Parathyroid adenoma (tissue), 2 donors: ENCODE data around the gene NSF.
"Not testable (repeated sequence)": the region's sequence is repeated elsewhere in the genome, so short reads cannot be mapped to it uniquely, and the experiment has no call there.

Experiments
- H2AFZ ChIP-seq: fragments of 300-600 bp; sonication (generic); one replicate; pipeline ENCODE4 v1.7.0; 2017; ENCODE audit warnings: antibody characterized with exemption, mild to moderate bottlenecking
- H3K27ac ChIP-seq: fragments of 300-600 bp; sonication (generic); one replicate; pipeline ENCODE4 v1.7.0; 2017
- H3K27me3 ChIP-seq: fragments of 300-600 bp; sonication (generic); one replicate; pipeline ENCODE4 v1.7.0; 2017; ENCODE audit warnings: low read length; ENCODE audit not compliant: control insufficient read depth, insufficient read depth
- H3K36me3 ChIP-seq: fragments of 300-600 bp; sonication (generic); one replicate; pipeline ENCODE4 v1.7.0; 2017; ENCODE audit warnings: low read length; ENCODE audit not compliant: control insufficient read depth, insufficient read depth
- H3K4me1 ChIP-seq: fragments of 300-600 bp; sonication (generic); one replicate; pipeline ENCODE4 v1.7.0; 2017; ENCODE audit warnings: control low read depth
- H3K4me2 ChIP-seq: fragments of 300-600 bp; sonication (generic); one replicate; pipeline ENCODE4 v1.7.0; 2017; ENCODE audit warnings: low read length
- H3K4me3 ChIP-seq: fragments of 300-600 bp; sonication (generic); one replicate; pipeline ENCODE4 v1.7.0; 2017; ENCODE audit warnings: low read depth, low read length
- H3K79me2 ChIP-seq: fragments of 300-600 bp; sonication (generic); one replicate; pipeline ENCODE4 v1.7.0; 2017; ENCODE audit warnings: control low read depth
- H3K9ac ChIP-seq: fragments of 300-600 bp; sonication (generic); one replicate; pipeline ENCODE4 v1.7.0; 2017; ENCODE audit warnings: mild to moderate bottlenecking
- H3K9me3 ChIP-seq: fragments of 300-600 bp; sonication (generic); one replicate; pipeline ENCODE4 v1.7.0; 2017; ENCODE audit warnings: low read length; ENCODE audit not compliant: control insufficient read depth
- CTCF ChIP-seq: fragments of 300-600 bp; sonication (generic); IDR thresholded peaks from one replicate; pipeline ENCODE4 v1.7.0; 2017; ENCODE audit warnings: antibody characterized with exemption, mild to moderate bottlenecking
- donor health status: primary hyperparathyroidism.

Gene NSF

GRCh38 chr17:46753776-46754175, 163.3 kb downstream of the NSF start:
- H3K36me3 ChIP-seq = no peaks in the 10 kb centered on the region
- no peak overlapping the region for H3K4me2 ChIP-seq
- no peaks in the 10 kb centered on the region for H3K27me3 ChIP-seq
- peaks cover 3% of the 10 kb centered on the region for H3K4me1 ChIP-seq
- no peak overlapping the region for H3K27ac ChIP-seq
- TF ChIP-seq CTCF = no peak
- H3K9me3 ChIP-seq = no peaks in the 10 kb centered on the region
- H2AFZ ChIP-seq = no peak overlapping the region
- H3K4me3 ChIP-seq = no peak overlapping the region
- H3K79me2 ChIP-seq = no peaks in the 10 kb centered on the region
- H3K9ac ChIP-seq = no peak overlapping the region

- Histone ChIP-seq H3K4me2 (no peak overlapping the region), H3K9me3 (no peaks in the 10 kb centered on the region), H3K4me1 (peaks cover 6% of the 10 kb centered on the region), H2AFZ (no peak overlapping the region), H3K27me3 (no peaks in the 10 kb centered on the region), H3K27ac (no peak overlapping the region), H3K4me3 (no peak overlapping the region), H3K79me2 (no peaks in the 10 kb centered on the region), H3K9ac (no peak overlapping the region), H3K36me3 (no peaks in the 10 kb centered on the region)
- TF ChIP-seq CTCF = no peak
Measured at GRCh38 chr17:46756081-46756735, 165.7 kb downstream of the NSF start.

DNA sequence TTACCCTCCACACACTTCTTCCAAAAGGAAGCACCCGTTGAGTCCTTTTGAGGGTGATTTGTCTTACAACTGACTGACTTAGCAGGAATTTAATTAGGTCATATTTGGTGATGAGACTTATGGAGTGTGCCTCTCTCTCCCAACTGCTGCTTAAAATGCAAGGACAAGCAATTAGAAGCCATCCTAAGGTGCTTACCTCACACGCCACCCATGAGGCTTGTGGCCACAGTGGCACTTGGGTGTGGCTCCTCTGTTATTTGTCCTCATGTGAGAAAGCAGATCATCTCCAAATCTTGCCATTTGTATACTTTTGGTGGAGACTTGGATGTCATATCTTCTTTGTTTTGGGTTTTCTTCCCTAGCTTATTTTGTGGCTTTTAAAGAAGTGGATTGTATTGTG, 166.4 kb downstream of the NSF start:
- Histone ChIP-seq H3K9me3 (no peaks in the 10 kb centered on the region), H3K4me3 (no peak overlapping the region), H3K27me3 (no peaks in the 10 kb centered on the region), H3K4me1 (peaks cover 6% of the 10 kb centered on the region), H2AFZ (no peak overlapping the region), H3K27ac (no peak overlapping the region), H3K79me2 (no peaks in the 10 kb centered on the region), H3K4me2 (no peak overlapping the region), H3K36me3 (no peaks in the 10 kb centered on the region), H3K9ac (no peak overlapping the region)
- TF ChIP-seq CTCF = no peak

GRCh38 chr17:46757588-46757987, 167.1 kb downstream of the NSF start:
- not testable (repeated sequence) for H3K27ac ChIP-seq, H3K4me3 ChIP-seq, H3K4me1 ChIP-seq, H3K4me2 ChIP-seq, H3K9me3 ChIP-seq, H2AFZ ChIP-seq, H3K27me3 ChIP-seq, H3K9ac ChIP-seq, H3K36me3 ChIP-seq, H3K79me2 ChIP-seq

GRCh38 chr17:46758614-46759013, 168.1 kb downstream of the NSF start:
- H3K36me3 ChIP-seq = no peaks in the 10 kb centered on the region
- no peaks in the 10 kb centered on the region for H3K27me3 ChIP-seq
- H3K4me1 ChIP-seq = peaks cover 6% of the 10 kb centered on the region
- H3K4me2 ChIP-seq = peak overlapping the region; percentile 48
- H3K4me3 ChIP-seq = no peak overlapping the region
- H3K9me3 ChIP-seq = no peaks in the 10 kb centered on the region
- no peak for TF ChIP-seq CTCF
- H3K9ac ChIP-seq = no peak overlapping the region
- no peak overlapping the region for H2AFZ ChIP-seq
- H3K79me2 ChIP-seq = no peaks in the 10 kb centered on the region
- H3K27ac ChIP-seq = no peak overlapping the region
